Progenitor cell of endocrine pancreas (in vitro differentiated cells): ENCODE results near the gene CLSTN2. TPM values are rescaled to one million over a fixed set of nuclear protein-coding genes. Genes with fewer than 3 reads are reported as not detected.

Experiments used
- DNase-seq: peaks from one replicate; pipeline ENCODE4 v3.0.0; 2021; ENCODE audit warnings: low spot score; ENCODE audit not compliant: unreplicated experiment
- H3K27ac Mint-ChIP-seq: 2 replicates; pipeline ENCODE4 v1.8.0; 2021; ENCODE audit warnings: mild to moderate bottlenecking, moderate library complexity, mixed read lengths
- H3K27me3 Mint-ChIP-seq: 2 replicates; pipeline ENCODE4 v1.8.0; 2021; ENCODE audit warnings: mixed read lengths
- H3K36me3 Mint-ChIP-seq: 2 replicates; pipeline ENCODE4 v1.8.0; 2022; ENCODE audit warnings: mixed read lengths; ENCODE audit not compliant: insufficient read depth
- H3K4me1 Mint-ChIP-seq: 2 replicates; pipeline ENCODE4 v1.8.0; 2021; ENCODE audit warnings: low read depth, mixed read lengths
- H3K4me3 Mint-ChIP-seq: 2 replicates; pipeline ENCODE4 v1.8.0; 2021; ENCODE audit warnings: low read depth, mild to moderate bottlenecking, moderate library complexity, mixed read lengths
- H3K9me3 Mint-ChIP-seq: 2 replicates; pipeline ENCODE4 v1.8.0; 2021; ENCODE audit warnings: low read depth, mixed read lengths
- CTCF ChIP-seq: fragments of 200-600 bp; sonication (generic); IDR thresholded peaks from one replicate; pipeline ENCODE4 v1.5.0; 2021; ENCODE audit warnings: antibody characterized with exemption, mild to moderate bottlenecking; ENCODE audit not compliant: unreplicated experiment
- total RNA-seq: library from RNA; stranded (reverse); gene quantifications from 2 replicates; pipeline ENCODE4 v1.2.1, GENCODE V29; 2021

CLSTN2 gene
- total RNA-seq, 1 donor from 2014 or later, result 2.8 TPM

GRCh38 chr3:140199008-140199407, 264.0 kb downstream of the CLSTN2 start:
- TF ChIP-seq CTCF, result no peak
- no peak overlapping the region for H3K4me3 Mint-ChIP-seq
- no peaks in the 10 kb centered on the region for H3K4me1 Mint-ChIP-seq
- H3K27ac Mint-ChIP-seq, result no peak overlapping the region
- no peaks in the 10 kb centered on the region for H3K36me3 Mint-ChIP-seq
- no peak for DNase-seq
- H3K9me3 Mint-ChIP-seq, result peaks cover 3% of the 10 kb centered on the region
- peaks cover 11% of the 10 kb centered on the region for H3K27me3 Mint-ChIP-seq

GRCh38 chr3:140199743-140200142, 264.8 kb downstream of the CLSTN2 start:
- Mint-ChIP-seq H3K27me3 (peaks cover 11% of the 10 kb centered on the region), H3K27ac (no peak overlapping the region), H3K36me3 (no peaks in the 10 kb centered on the region), H3K4me1 (no peaks in the 10 kb centered on the region), H3K9me3 (no peaks in the 10 kb centered on the region), H3K4me3 (no peak overlapping the region)
- DNase-seq, result no peak
- TF ChIP-seq CTCF, result no peak

- no peak for TF ChIP-seq CTCF
- Mint-ChIP-seq H3K27me3 (peaks cover 16% of the 10 kb centered on the region), H3K27ac (no peak overlapping the region), H3K36me3 (no peaks in the 10 kb centered on the region), H3K4me1 (no peaks in the 10 kb centered on the region), H3K4me3 (no peak overlapping the region), H3K9me3 (no peaks in the 10 kb centered on the region)
- no peak for DNase-seq
Observed at GRCh38 chr3:140203510-140203909, 268.5 kb downstream of the CLSTN2 start.

- H3K27ac Mint-ChIP-seq, result no peak overlapping the region
- no peak for TF ChIP-seq CTCF
- DNase-seq, result no peak
- H3K36me3 Mint-ChIP-seq, result no peaks in the 10 kb centered on the region
- no peak overlapping the region for H3K4me3 Mint-ChIP-seq
- H3K4me1 Mint-ChIP-seq, result no peaks in the 10 kb centered on the region
- H3K9me3 Mint-ChIP-seq, result no peaks in the 10 kb centered on the region
- H3K27me3 Mint-ChIP-seq, result peaks cover 19% of the 10 kb centered on the region
Observed at GRCh38 chr3:140204271-140204984, 269.4 kb downstream of the CLSTN2 start.

- H3K4me1 Mint-ChIP-seq, result no peaks in the 10 kb centered on the region
- no peak for TF ChIP-seq CTCF
- H3K4me3 Mint-ChIP-seq, result no peak overlapping the region
- H3K27ac Mint-ChIP-seq, result no peak overlapping the region
- no peaks in the 10 kb centered on the region for H3K9me3 Mint-ChIP-seq
- peaks cover 27% of the 10 kb centered on the region for H3K27me3 Mint-ChIP-seq
- no peaks in the 10 kb centered on the region for H3K36me3 Mint-ChIP-seq
- DNase-seq, result no peak
Observed at GRCh38 chr3:140205598-140205997, 270.6 kb downstream of the CLSTN2 start.
